Thyroid gland (tissue), 4 donors: ENCODE measurements around the gene ESF1. TPM values are rescaled to one million over a fixed set of nuclear protein-coding genes. Genes with fewer than 3 reads are reported as not detected.

Source experiments
- DNase-seq, 2 donors: peaks; one replicate each; pipeline ENCODE4 v3.0.0-alpha.2; 2019
- H3K27ac ChIP-seq, 3 donors: fragments of 200-600 bp; sonication (generic); 1 replicate in 2 of 3; 2 replicates in 1 of 3; pipeline ENCODE4 v1.5.1; 2016 to 2019; ENCODE audit warnings: mild to moderate bottlenecking in 1 of 3, moderate library complexity in 1 of 3
- H3K27me3 ChIP-seq: fragments of 200-600 bp; sonication (generic); one replicate; pipeline ENCODE4 v1.5.1; 2019
- H3K36me3 ChIP-seq, 2 donors: fragments of 200-600 bp; sonication (generic); one replicate each; pipeline ENCODE4 v1.5.1; 2016 to 2019
- H3K4me1 ChIP-seq, 2 donors: fragments of 200-600 bp; sonication (generic); one replicate each; pipeline ENCODE4 v1.5.1; 2017 to 2019
- H3K4me3 ChIP-seq, 3 donors: fragments of 200-600 bp; sonication (generic); replicated peaks in 1 of 3; 1 replicate in 2 of 3; 2 replicates in 1 of 3; pipeline ENCODE4 v1.5.1; 2016; ENCODE audit warnings: mild to moderate bottlenecking in 1 of 3
- H3K9me3 ChIP-seq: fragments of 200-600 bp; sonication (generic); one replicate; pipeline ENCODE4 v1.5.1; 2017
- POLR2A ChIP-seq, 2 donors: fragments of 450-650 bp; IDR thresholded peaks; one replicate each; pipeline ENCODE4 v1.6.1; 2017; ENCODE audit warnings: antibody characterized with exemption in 2 of 2, mild to moderate bottlenecking in 2 of 2, moderate library complexity in 1 of 2
- WGBS, 2 donors: methylation state at CpG; one replicate each; pipeline ENCODE4 v1.1.5; 2017; 5-methylcytosine and 5-hydroxymethylcytosine counted together
- intact Hi-C: fragments of 100-400 bp; cut with DNase I; formaldehyde crosslinking; loops from one replicate; pipeline ENCODE4 v1.15.1; 2023
- total RNA-seq, 4 donors: library from RNA; depleted of rRNA; stranded (reverse); fragments of >200 nt; gene quantifications; one replicate each; pipeline ENCODE4 v1.2.3, GENCODE V29; 2016
- TF ChIP-seq, protein P1 (sequence below), 6 experiments: fragments of 200-600 bp in 3 of 6; fragments of 450-650 bp in 3 of 6; sonication (generic) in 3 of 6; IDR thresholded peaks; one replicate each; pipeline ENCODE4 v1.5.1; 2016 to 2019; ENCODE audit warnings: antibody characterized with exemption in 6 of 6, mild to moderate bottlenecking in 2 of 6, inconsistent platforms in 1 of 6, moderate library complexity in 1 of 6

Gene ESF1
- total RNA-seq, 4 donors from 2014 or later, result 10.0 to 11.9 (median 10.8) TPM

GRCh38 chr20:13715171-13715570 is 69.5 kb downstream of the ESF1 start:
- no peak for TF ChIP-seq POLR2A (IDR thresholded peaks at IDR 0.05)
- TF ChIP-seq, protein P1, sequence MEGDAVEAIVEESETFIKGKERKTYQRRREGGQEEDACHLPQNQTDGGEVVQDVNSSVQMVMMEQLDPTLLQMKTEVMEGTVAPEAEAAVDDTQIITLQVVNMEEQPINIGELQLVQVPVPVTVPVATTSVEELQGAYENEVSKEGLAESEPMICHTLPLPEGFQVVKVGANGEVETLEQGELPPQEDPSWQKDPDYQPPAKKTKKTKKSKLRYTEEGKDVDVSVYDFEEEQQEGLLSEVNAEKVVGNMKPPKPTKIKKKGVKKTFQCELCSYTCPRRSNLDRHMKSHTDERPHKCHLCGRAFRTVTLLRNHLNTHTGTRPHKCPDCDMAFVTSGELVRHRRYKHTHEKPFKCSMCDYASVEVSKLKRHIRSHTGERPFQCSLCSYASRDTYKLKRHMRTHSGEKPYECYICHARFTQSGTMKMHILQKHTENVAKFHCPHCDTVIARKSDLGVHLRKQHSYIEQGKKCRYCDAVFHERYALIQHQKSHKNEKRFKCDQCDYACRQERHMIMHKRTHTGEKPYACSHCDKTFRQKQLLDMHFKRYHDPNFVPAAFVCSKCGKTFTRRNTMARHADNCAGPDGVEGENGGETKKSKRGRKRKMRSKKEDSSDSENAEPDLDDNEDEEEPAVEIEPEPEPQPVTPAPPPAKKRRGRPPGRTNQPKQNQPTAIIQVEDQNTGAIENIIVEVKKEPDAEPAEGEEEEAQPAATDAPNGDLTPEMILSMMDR (IDR thresholded peaks at IDR 0.05), result no peak
- WGBS, 2 donors, result 94 to 96% methylated on average over 3 of the region's 3 CpGs
- Histone ChIP-seq H3K4me3 (no peak overlapping the region), H3K27ac (no peak overlapping the region), H3K4me1 (no peaks in the 10 kb centered on the region), H3K9me3 (no peaks in the 10 kb centered on the region), H3K36me3 (peaks cover 6 to 33% of the 10 kb centered on the region in 2 donors), H3K27me3 (no peaks in the 10 kb centered on the region)
- no peak for DNase-seq
- intact Hi-C loops, result no loop called here

DNA sequence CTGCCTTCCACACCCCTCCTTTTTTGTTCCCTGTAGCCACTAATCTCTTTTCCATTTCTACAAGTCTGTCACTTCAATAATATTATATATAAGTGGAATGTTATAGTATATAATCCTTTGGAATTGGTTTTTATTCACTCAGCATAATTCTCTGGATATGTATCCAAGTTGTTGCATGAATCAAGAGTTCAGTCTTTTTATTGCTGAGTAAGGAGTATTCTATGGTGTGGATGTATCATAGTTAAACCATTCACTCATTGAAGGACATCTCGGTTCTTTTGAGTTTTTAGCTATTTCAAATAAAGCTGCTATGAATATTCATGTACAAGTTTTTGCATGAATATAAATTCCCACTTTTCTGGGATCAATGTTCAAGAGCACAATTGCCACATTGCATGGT is 76.5 kb downstream of the ESF1 start:
- no peak for TF ChIP-seq POLR2A (IDR thresholded peaks at IDR 0.05)
- TF ChIP-seq, protein P1 (IDR thresholded peaks at IDR 0.05), result no peak
- Histone ChIP-seq H3K27me3 (no peaks in the 10 kb centered on the region), H3K4me3 (no peak overlapping the region), H3K9me3 (no peaks in the 10 kb centered on the region), H3K27ac (no peak overlapping the region), H3K4me1 (no peaks in the 10 kb centered on the region), H3K36me3 (peaks cover 0 to under 1% of the 10 kb centered on the region in 2 donors)
- intact Hi-C loops, result no loop called here
- no peak for DNase-seq
- WGBS, 2 donors, result 87 to 88% methylated on average over 1 of the region's 1 CpG

DNA sequence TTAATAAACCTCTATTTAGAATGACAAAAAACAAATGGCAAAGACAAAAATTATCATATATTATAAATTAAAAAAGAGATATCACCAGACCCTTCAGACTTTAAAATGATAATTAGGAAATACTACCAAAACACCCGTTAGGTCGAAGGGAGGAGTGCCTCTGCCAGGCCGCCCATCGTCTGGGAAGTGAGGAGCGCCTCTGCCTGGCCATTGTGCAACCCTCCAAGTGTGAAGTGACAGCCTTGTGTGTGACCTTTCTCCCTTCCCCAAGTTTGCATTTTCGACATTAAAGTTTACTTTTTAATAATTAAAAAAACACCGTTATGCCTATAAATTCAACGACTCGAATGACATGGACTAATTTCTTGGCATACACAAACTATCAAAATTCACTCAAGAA is 81.5 kb downstream of the ESF1 start:
- Histone ChIP-seq H3K9me3 (no peaks in the 10 kb centered on the region), H3K4me3 (no peak overlapping the region), H3K27ac (no peak overlapping the region), H3K36me3 (no peaks in the 10 kb centered on the region), H3K27me3 (no peaks in the 10 kb centered on the region), H3K4me1 (no peaks in the 10 kb centered on the region)
- TF ChIP-seq, protein P1 (IDR thresholded peaks at IDR 0.05), result no peak
- no peak for TF ChIP-seq POLR2A (IDR thresholded peaks at IDR 0.05)
- WGBS, 2 donors, result 74 to 75% methylated on average over 9 of the region's 9 CpGs
- no peak for DNase-seq
- intact Hi-C loops, result no loop called here

DNA sequence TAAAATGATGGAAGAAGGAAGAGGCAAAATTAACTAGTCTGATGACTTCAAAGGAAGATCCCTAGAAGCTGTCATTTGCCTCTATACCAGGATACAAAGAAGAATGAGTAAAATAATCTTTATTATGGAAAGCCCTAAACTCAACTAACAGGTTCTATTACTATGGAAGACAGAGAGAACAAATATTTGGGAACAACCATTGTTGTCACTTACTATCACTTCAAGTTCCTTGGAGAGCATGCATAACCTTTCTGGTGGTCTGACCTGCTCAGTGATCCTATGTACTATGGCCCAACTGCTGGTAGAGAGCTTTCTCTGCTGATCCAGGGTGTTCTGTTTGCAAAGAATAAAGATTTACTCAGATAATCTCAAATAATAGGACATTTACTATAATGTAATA is 83.2 kb downstream of the ESF1 start:
- intact Hi-C loops, result no loop called here
- DNase-seq, result no peak
- H3K27me3 ChIP-seq, result no peaks in the 10 kb centered on the region
- no peak overlapping the region for H3K4me3 ChIP-seq
- H3K4me1 ChIP-seq, result no peaks in the 10 kb centered on the region
- TF ChIP-seq POLR2A (IDR thresholded peaks at IDR 0.05), result no peak
- TF ChIP-seq, protein P1 (IDR thresholded peaks at IDR 0.05), result no peak
- H3K36me3 ChIP-seq, result no peaks in the 10 kb centered on the region
- no peaks in the 10 kb centered on the region for H3K9me3 ChIP-seq
- H3K27ac ChIP-seq, result no peak overlapping the region

DNA sequence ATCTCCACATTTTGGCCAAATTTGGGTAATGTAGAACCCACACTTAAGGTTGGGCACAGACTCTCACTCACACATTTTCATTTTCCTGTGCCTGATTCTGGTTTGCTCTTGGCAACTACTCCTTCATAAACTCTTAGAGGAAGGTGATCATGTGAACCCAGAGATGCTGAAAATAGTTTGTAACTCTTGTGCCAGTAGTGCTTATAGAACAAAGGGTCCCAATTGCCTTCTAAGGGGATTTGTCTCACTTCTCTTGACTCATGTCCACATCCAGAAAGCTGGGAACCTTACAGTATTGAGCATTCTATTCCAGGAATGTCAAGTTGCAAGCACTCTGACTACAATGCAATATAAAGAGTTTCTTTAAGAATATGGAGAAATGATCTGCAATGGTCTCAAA is 84.0 kb downstream of the ESF1 start:
- Histone ChIP-seq H3K4me3 (no peak overlapping the region), H3K36me3 (no peaks in the 10 kb centered on the region), H3K9me3 (no peaks in the 10 kb centered on the region), H3K27ac (no peak overlapping the region), H3K4me1 (no peaks in the 10 kb centered on the region), H3K27me3 (no peaks in the 10 kb centered on the region)
- DNase-seq, result no peak
- intact Hi-C loops, result no loop called here
- TF ChIP-seq POLR2A (IDR thresholded peaks at IDR 0.05), result no peak
- TF ChIP-seq, protein P1 (IDR thresholded peaks at IDR 0.05), result no peak
